ENCODE measurements around the gene DNAJB6.

GRCh38 chr7:157436763-157437480 lies 100.1 kb downstream of the DNAJB6 start:
- TF ChIP-seq, protein P1, sequence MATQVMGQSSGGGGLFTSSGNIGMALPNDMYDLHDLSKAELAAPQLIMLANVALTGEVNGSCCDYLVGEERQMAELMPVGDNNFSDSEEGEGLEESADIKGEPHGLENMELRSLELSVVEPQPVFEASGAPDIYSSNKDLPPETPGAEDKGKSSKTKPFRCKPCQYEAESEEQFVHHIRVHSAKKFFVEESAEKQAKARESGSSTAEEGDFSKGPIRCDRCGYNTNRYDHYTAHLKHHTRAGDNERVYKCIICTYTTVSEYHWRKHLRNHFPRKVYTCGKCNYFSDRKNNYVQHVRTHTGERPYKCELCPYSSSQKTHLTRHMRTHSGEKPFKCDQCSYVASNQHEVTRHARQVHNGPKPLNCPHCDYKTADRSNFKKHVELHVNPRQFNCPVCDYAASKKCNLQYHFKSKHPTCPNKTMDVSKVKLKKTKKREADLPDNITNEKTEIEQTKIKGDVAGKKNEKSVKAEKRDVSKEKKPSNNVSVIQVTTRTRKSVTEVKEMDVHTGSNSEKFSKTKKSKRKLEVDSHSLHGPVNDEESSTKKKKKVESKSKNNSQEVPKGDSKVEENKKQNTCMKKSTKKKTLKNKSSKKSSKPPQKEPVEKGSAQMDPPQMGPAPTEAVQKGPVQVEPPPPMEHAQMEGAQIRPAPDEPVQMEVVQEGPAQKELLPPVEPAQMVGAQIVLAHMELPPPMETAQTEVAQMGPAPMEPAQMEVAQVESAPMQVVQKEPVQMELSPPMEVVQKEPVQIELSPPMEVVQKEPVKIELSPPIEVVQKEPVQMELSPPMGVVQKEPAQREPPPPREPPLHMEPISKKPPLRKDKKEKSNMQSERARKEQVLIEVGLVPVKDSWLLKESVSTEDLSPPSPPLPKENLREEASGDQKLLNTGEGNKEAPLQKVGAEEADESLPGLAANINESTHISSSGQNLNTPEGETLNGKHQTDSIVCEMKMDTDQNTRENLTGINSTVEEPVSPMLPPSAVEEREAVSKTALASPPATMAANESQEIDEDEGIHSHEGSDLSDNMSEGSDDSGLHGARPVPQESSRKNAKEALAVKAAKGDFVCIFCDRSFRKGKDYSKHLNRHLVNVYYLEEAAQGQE (IDR thresholded peaks at IDR 0.05; ENCODE audit: insufficient read depth in 1 of 2, low read depth in 2 of 2, low read length in 2 of 2): no peak
- TF ChIP-seq POLR2AphosphoS5 (IDR thresholded peaks at IDR 0.05; ENCODE audit: low read depth, low read length) (no peak), FOXP2 (optimal IDR thresholded peaks at IDR 0.05; ENCODE audit: borderline replicate concordance, extremely low read depth, extremely low read length, insufficient read depth) (no peak), TAF1 (IDR thresholded peaks at IDR 0.05; ENCODE audit: borderline replicate concordance, insufficient read depth, low read length) (no peak)
